GM12872 (cell line): ENCODE measurements around the gene SLC10A1.

Experiments
- CTCF ChIP-seq: IDR thresholded peaks from 3 replicates; pipeline ENCODE4 v1.5.1; 2011; ENCODE audit warnings: low read depth, mild to moderate bottlenecking, low read length, moderate library complexity; ENCODE audit not compliant: insufficient read depth

The SLC10A1 gene

GRCh38 chr14:69755784-69756183 lies 41.3 kb downstream of the SLC10A1 start:
- no peak for TF ChIP-seq CTCF

GRCh38 chr14:69755296-69755695 lies 41.7 kb downstream of the SLC10A1 start:
- TF ChIP-seq CTCF: no peak

GRCh38 chr14:69754487-69754886 lies 42.6 kb downstream of the SLC10A1 start:
- TF ChIP-seq CTCF: no peak

- TF ChIP-seq CTCF: no peak
Observed at GRCh38 chr14:69753860-69754259, 43.2 kb downstream of the SLC10A1 start.

- TF ChIP-seq CTCF: no peak
Observed at GRCh38 chr14:69752773-69753172, 44.3 kb downstream of the SLC10A1 start.

GRCh38 chr14:69750495-69750894 lies 46.5 kb downstream of the SLC10A1 start:
- no peak for TF ChIP-seq CTCF

- no peak for TF ChIP-seq CTCF
Observed at GRCh38 chr14:69749956-69750355, 47.1 kb downstream of the SLC10A1 start.

GRCh38 chr14:69741055-69741454 lies 56.0 kb downstream of the SLC10A1 start:
- TF ChIP-seq CTCF: no peak
